Stimulated activated CD4-positive, alpha-beta T cell treated with anti-CD3 and anti-CD28 coated beads, Interleukin-1b, Interleukin-23, amount 100 ng/mL, for 48 hours (primary cell): Measurements from ENCODE around the gene TXNL4B.

ENCODE experiments used
- DNase-seq: peaks from one replicate; pipeline ENCODE4 v3.0.0-alpha.2; 2020

TXNL4B gene

GRCh38 chr16:72093448-72094265, at the start of gene TXNL4B, which contains the start of gene DHX38:
TXNL4B (minus strand) TSS chr16:72093620; CDS start chr16:72090749, 2,871 bp downstream.
DHX38 (plus strand) TSS chr16:72093847; CDS start chr16:72096158, 2,311 bp downstream.
- DNase-seq = peak; percentile 93

GRCh38 chr16:72142476-72142875, 49.1 kb upstream of the TXNL4B start:
- no peak for DNase-seq

DNA sequence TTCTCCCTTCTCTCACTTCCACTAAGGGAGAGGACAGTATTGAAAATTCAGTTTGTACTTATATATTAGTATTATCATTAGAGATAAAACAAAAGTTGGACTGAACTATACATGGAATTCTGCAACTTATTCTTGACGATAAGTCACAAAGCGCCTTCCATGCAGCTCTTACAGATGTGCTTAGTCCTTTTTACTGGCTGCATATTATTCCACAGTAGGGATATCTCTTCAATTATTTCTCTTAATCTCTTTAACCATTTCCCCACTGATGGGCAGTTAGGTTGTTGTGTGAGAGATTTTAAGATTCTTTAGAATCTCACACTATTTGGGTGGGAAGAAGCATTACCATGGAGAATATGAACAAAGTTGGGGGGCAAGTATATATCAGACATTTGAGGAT, 46.5 kb upstream of the TXNL4B start:
- DNase-seq = no peak

DNA sequence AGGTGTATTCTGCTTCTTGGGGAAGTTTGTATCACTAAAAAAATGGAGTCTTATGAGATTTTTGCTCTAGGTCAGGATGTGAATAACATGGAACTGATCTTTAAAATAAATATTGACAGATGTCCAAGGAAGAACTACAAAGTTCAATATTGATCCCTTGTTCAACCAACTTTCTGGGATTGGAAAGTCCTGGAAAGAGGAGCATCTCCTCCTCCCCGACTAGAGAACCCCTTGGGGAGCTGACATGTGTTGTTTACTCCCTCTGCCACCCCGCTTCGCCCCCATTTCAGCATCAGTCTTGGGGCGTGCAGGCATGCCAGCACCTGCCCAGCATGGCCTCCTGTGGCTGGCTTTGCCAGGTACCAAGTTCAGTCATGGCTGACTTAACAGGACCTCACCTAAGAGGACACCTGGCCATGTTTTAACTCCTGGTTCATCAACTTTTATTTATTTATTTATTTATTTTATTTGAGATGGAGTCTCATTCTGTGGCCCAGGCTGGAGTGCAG, 44.7 kb upstream of the TXNL4B start:
- no peak for DNase-seq

- DNase-seq = no peak
Measured at GRCh38 chr16:72137380-72138063, 44.1 kb upstream of the TXNL4B start.

DNA sequence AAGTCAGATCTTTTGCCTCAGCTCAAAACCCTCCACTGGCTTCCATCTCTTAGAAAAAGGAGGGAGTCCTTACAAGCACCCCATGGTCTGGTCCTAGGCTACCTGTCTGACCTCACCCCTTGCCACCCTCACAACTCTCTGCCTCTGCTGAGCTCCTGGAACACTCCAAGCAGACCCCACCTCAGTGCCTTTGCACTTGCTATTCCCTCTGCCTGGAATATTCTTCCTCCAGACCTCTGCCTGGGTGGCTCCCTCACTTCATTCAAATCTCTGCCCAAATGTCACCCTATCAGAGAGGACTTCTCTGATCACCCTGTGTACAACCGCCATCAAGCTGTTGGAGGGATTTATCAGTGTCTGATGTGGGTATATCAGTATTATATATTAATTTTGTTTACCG, 41.1 kb upstream of the TXNL4B start:
- DNase-seq = no peak

DNA sequence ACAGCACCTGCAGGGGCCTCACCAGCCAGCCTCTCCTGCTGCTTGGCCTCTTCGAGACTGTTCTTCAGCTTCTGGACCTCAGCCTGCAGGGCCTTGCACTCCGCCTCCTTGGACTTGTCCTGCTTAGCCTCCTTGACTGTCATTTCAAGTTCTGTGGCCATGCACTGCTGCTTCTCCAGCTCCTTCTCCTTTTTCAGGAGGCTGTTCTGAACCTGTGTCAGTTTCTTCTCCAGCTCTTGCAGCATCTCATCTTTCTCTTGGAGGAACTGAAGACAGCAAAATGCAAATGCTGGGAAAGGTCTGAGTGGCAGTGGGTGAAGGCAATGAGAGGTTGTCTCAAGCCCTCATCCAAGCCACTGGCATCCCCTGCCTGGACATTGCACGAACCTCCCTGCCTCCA, 39.3 kb upstream of the TXNL4B start:
- DNase-seq = no peak

- no peak for DNase-seq
Measured at GRCh38 chr16:72131036-72131435, 37.6 kb upstream of the TXNL4B start.

DNA sequence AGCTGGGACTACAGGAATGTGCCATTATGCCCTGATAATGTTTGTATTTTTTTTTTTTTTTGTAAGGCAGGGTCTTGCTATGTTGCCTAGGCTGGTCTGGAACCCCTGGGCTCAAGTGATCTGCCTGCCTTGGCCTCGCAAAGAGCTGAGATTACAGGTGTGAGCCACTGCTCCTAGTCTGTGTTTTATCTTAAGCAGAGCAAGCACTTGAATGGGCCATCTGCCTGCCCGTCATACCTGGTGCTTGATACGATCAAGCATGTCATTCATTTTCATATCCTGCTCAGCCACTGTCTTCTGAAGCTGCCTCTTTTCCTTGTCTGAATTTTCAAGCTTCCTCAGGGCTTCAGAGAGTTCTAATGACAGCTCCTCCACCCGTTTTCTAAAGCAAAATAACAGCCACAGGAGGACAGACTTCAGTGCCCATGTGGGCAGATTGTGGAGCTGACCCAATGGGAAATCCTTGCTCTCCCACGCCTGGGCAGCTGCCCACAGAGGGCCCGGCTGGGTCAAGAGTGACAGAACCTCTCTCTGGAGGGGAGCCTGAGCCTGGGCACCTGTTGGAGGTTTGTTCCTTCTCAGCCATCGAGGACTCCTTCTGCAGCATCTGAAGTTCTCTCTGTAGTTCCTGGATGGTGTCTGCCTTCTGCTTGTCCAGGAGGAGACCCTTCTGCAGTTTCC, 36.7 kb upstream of the TXNL4B start:
- DNase-seq = no peak

DNA sequence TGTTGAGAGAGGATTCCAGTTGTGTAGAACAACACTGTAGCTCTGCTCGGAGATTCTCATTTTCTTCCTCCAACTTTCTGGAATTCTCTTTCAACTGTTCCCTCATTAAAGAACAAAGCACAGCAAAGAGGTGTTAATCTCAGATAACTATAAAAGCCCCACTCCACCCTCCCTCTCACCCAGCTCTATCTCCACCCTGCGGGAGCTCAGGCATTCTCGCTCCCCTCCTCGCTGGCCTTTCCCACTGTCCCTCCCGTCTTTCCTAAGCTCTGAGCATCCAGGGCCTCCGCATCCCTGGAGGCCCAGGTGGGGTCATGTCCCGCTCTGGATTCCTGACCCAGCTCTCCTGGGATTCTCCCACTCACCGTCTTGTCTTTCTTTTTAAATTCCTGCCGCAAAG, 35.3 kb upstream of the TXNL4B start:
- no peak for DNase-seq

- no peak for DNase-seq
Measured at GRCh38 chr16:72126429-72126765, 33.0 kb upstream of the TXNL4B start.

GRCh38 chr16:72125635-72126428, 32.4 kb upstream of the TXNL4B start:
- DNase-seq = no peak

DNA sequence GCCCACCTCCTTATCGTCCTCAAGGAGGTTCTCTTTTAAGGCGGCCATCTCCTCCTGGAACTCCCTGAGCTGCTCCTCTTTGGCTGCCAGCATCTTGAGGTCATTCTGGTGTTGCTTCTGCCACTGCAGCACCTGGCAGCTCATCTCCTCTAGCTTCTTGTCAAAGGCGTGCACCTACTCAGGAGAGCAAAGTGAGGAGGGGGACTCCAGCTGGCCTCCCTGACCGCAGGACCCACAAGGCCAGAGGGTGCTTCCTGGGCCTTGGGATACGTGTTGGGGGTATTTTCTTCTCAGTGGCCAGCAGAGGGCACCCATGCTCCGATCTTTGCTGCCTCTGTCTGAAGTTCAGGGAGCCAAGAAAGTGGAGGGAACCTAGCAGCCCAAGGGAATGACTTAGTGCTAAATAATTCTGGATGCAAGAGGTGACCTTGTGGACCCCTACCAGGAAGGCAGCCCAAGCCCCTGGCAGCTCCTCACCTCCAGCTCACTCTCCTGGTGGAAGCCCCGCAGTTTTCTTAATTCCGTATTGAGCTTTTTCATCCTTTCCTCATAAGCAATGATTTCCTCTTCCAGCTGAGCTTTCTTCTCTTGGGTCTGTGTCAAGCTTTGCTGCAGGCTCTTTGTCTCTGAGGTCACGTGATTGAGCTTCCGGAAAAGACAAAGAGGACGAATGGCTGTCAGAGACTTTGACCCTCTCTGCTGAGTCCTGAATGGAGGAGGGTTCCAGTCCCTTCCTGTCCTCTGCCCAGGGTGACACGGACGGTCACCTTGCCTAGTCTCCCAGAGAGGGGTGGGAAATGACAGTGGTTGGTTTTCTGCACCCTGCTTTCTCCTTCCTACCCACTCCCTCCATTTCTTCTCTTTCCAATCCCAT, 31.6 kb upstream of the TXNL4B start:
- DNase-seq = peak; percentile 57

DNA sequence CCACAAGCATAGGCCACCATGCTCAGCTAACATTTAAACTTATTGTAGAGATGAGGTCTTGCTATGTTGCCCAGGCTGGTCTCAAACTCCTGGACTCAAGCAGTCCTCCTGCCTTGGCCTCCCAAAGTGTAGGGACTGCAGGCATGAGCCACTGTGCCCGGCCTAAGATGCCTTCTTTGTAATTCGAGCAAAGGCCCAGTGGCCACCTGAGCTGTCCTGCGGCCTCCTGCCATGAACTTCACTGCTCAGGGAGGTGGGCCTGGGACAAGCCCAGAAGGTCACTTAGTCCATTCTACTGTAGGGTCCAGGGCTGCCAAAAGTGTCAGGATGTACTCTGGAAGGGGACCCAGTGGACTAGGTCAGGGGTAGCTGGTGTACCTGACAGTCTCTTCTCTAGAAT, 30.7 kb upstream of the TXNL4B start:
- DNase-seq = no peak

DNA sequence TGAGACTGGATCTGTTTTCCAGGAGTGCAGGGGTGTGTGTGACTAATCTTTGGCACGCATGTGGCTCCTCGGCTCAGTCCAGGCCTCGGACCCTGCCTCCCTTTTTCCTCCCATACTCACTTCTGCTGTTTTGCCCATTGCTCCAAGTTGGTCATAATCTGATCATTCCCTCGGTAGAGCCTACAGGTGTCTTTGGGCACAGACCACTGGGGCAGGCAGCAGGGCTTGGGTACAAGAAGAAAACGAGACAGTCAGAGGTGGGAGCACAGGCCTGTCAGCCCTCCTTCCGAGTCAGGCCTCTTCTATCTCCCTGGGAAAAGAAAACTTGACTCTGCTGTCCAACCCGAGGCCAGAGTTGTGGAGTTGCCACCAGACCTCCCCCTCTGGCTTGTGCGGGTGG, 30.0 kb upstream of the TXNL4B start:
- DNase-seq = no peak

DNA sequence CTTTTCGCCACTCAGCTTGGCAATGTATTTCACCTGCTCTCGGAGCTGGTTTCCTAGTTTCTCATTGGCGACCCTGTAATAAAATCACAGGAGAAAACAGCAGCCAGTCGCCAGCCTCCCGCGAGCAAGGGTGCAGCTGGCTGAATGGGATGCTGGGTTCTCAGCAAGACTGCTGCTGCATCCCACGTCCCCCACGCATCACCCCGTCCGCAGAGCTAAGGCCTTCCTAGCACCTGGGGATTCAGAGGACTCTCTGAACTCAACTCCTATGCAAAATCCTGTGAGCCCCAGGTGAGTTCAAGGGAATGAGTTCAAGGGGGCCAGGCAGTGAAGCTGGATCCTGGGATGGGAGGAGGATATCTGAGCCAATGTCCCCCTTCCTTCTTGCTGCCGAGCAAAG, 29.5 kb upstream of the TXNL4B start:
- no peak for DNase-seq

DNA sequence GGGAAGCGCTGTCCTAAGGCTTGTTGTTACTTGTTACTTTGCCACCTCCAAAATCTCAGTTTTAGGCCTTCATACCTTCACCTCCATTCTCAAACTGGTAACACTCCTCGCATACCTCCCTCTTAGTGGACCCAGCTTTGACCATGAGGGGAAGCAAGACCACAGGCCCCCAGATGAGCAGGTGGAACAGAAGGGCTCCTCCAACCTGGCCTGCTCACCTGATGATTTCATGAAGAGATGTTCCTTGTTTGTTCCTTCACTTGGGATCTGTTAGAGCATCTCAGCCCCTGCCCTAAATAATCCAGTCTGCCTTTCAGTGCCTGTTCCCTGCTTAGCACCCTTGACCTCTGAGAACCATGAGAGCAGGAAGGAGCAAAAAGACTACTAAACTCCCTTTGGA, 28.9 kb upstream of the TXNL4B start:
- DNase-seq = no peak

GRCh38 chr16:72120026-72120425, 26.6 kb upstream of the TXNL4B start:
- no peak for DNase-seq

- no peak for DNase-seq
Measured at GRCh38 chr16:72113616-72113945, 20.2 kb upstream of the TXNL4B start.

DNA sequence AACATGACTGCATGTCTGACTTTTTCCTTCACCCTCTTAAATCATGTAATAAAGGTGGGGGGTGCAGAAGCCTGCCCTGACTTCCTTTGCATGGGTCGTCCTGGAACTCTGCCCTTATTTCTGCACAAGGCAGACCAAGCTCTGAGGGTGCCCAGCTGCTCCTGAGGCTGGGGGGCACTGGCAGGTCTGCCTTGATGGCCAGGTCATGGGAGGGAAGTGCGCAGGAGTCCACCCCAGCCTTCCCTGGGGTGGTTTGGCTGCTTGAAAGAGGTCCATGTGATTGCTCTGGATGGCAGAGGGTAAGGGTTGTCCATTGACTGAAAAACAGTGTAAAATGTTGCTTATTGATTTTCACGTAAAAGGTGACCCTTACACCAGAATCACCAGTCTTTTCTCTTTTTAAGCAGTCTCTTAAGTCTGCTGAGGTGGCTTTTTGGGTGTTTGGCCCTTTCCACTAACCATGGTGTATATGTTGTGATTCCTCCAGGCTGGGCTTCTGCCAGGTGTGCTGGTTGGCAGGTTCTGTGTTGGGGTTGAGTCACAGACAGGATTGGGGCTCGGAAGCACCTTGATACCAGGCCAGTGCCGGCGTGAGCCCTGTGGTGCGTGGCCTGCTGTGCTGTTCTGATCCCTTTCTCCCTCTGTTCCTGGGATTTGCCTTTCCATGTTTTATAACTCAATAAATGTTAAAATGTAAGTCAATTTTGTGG, 19.6 kb upstream of the TXNL4B start:
- no peak for DNase-seq

- DNase-seq = no peak
Measured at GRCh38 chr16:72112452-72112792, 19.0 kb upstream of the TXNL4B start.
